WTC11 (cell line): Measurements from ENCODE around the gene ANKRD13C. TPM values are rescaled to one million over a fixed set of nuclear protein-coding genes. Genes with fewer than 3 reads are reported as not detected.

Source experiments
- ATAC-seq: fragments of 200-7000 bp; cut with Tn5 transposase; 2 replicates; pipeline ENCODE4 v1.10.0; 2021; ENCODE audit warnings: mild to moderate bottlenecking, moderate library complexity
- CTCF ChIA-PET: fragments of 300-600 bp; sonication (Branson Sonifier 250); formaldehyde crosslinking; loops from one replicate; lab custom pipeline; 2021; ENCODE audit warnings: antibody characterized with exemption; lab: Charles Lee
- POLR2A ChIA-PET: fragments of 350-600 bp; sonication (Branson Sonifier 250); formaldehyde crosslinking; loops from one replicate; lab custom pipeline; 2021; ENCODE audit warnings: antibody characterized with exemption; lab: Charles Lee
- DNase-seq: peaks from one replicate; pipeline ENCODE4 v3.0.0; 2021; ENCODE audit warnings: low spot score
- H3K27ac Mint-ChIP-seq: 2 replicates; pipeline ENCODE4 v1.8.0; 2021; ENCODE audit warnings: mixed read lengths
- H3K27me3 Mint-ChIP-seq: 2 replicates; pipeline ENCODE4 v1.8.0; 2021; ENCODE audit warnings: low read depth, mild to moderate bottlenecking, moderate library complexity, mixed read lengths
- H3K36me3 Mint-ChIP-seq: 2 replicates; pipeline ENCODE4 v1.8.0; 2021; ENCODE audit warnings: mixed read lengths
- H3K4me1 Mint-ChIP-seq: 2 replicates; pipeline ENCODE4 v1.8.0; 2022; ENCODE audit warnings: mixed read lengths
- H3K4me3 Mint-ChIP-seq: 2 replicates; pipeline ENCODE4 v1.8.0; 2021; ENCODE audit warnings: mild to moderate bottlenecking, moderate library complexity, mixed read lengths
- H3K9me3 Mint-ChIP-seq: 2 replicates; pipeline ENCODE4 v1.8.0; 2021; ENCODE audit warnings: mixed read lengths
- ATF1 ChIP-seq: sonication (generic); formaldehyde crosslinking; IDR thresholded peaks from 2 replicates; pipeline ENCODE4 v1.8.1; 2023; ENCODE audit warnings: mild to moderate bottlenecking, moderate library complexity, missing genetic modification reagents
- ELF4 ChIP-seq: sonication (generic); formaldehyde crosslinking; IDR thresholded peaks from 2 replicates; pipeline ENCODE4 v1.8.1; 2022; ENCODE audit warnings: low read depth, mild to moderate bottlenecking, moderate library complexity, missing genetic modification reagents
- EMX1 ChIP-seq: fragments of 250-450 bp; sonication (Bioruptor Pico); IDR thresholded peaks from 2 replicates; pipeline ENCODE4 v1.8.0; 2021; ENCODE audit warnings: mild to moderate bottlenecking
- FOXP1 ChIP-seq: sonication (generic); formaldehyde crosslinking; IDR thresholded peaks from 2 replicates; pipeline ENCODE4 v1.8.0; 2022; ENCODE audit warnings: missing genetic modification reagents, mild to moderate bottlenecking, moderate library complexity, borderline replicate concordance
- GABPB1 ChIP-seq: sonication (generic); formaldehyde crosslinking; IDR thresholded peaks from 2 replicates; pipeline ENCODE4 v1.8.1; 2023; ENCODE audit warnings: mild to moderate bottlenecking, missing genetic modification reagents
- NFATC4 ChIP-seq: fragments of 250-450 bp; sonication (Bioruptor Pico); IDR thresholded peaks from 2 replicates; pipeline ENCODE4 v1.9.0; 2021; ENCODE audit warnings: mild to moderate bottlenecking
- NR1H2 ChIP-seq: sonication (generic); formaldehyde crosslinking; IDR thresholded peaks from 2 replicates; pipeline ENCODE4 v1.9.0; 2021; ENCODE audit warnings: mild to moderate bottlenecking, moderate library complexity, missing genetic modification reagents
- NR2C2 ChIP-seq: sonication (generic); formaldehyde crosslinking; IDR thresholded peaks from 2 replicates; pipeline ENCODE4 v1.8.0; 2022; ENCODE audit warnings: mild to moderate bottlenecking, missing genetic modification reagents
- PRRX2 ChIP-seq: fragments of 250-450 bp; sonication (Bioruptor Pico); IDR thresholded peaks from 2 replicates; pipeline ENCODE4 v1.8.0; 2021; ENCODE audit warnings: mild to moderate bottlenecking
- RORB ChIP-seq: fragments of 250-450 bp; sonication (Bioruptor Pico); IDR thresholded peaks from 2 replicates; pipeline ENCODE4 v1.9.0; 2021; ENCODE audit warnings: mild to moderate bottlenecking
- TEAD1 ChIP-seq: sonication (generic); formaldehyde crosslinking; IDR thresholded peaks from 2 replicates; pipeline ENCODE4 v1.8.0; 2022; ENCODE audit warnings: mild to moderate bottlenecking, missing genetic modification reagents
- ZNF138 ChIP-seq: sonication (generic); formaldehyde crosslinking; conservative IDR thresholded peaks from 2 replicates; pipeline ENCODE4 v1.8.1; 2022; ENCODE audit warnings: mild to moderate bottlenecking, moderate library complexity, missing genetic modification reagents
- ZNF263 ChIP-seq: sonication (generic); formaldehyde crosslinking; IDR thresholded peaks from 2 replicates; pipeline ENCODE4 v1.8.1; 2022; ENCODE audit warnings: low read depth, mild to moderate bottlenecking, moderate library complexity, missing genetic modification reagents
- ZNF317 ChIP-seq: sonication (generic); formaldehyde crosslinking; IDR thresholded peaks from 2 replicates; pipeline ENCODE4 v1.8.1; 2023; ENCODE audit warnings: low read depth, mild to moderate bottlenecking, moderate library complexity, missing genetic modification reagents, borderline replicate concordance
- ZNF416 ChIP-seq: fragments of 250-450 bp; sonication (Bioruptor Pico); IDR thresholded peaks from 2 replicates; pipeline ENCODE4 v1.9.0; 2021; ENCODE audit warnings: mild to moderate bottlenecking, inconsistent platforms
- total RNA-seq: library from RNA; stranded (reverse); gene quantifications from 3 replicates; pipeline ENCODE4 v1.2.3, GENCODE V29; 2021
- TF ChIP-seq, protein P1 (sequence below): fragments of 250-450 bp; sonication (Bioruptor Pico); IDR thresholded peaks from 2 replicates; pipeline ENCODE4 v1.9.0; 2021; ENCODE audit warnings: mild to moderate bottlenecking
- TF ChIP-seq, protein P2 (sequence below): sonication (generic); formaldehyde crosslinking; IDR thresholded peaks from 2 replicates; pipeline ENCODE4 v1.8.0; 2023; ENCODE audit warnings: missing genetic modification reagents
- TF ChIP-seq, protein P3 (sequence below): sonication (generic); formaldehyde crosslinking; IDR thresholded peaks from 2 replicates; pipeline ENCODE4 v1.8.0; 2022; ENCODE audit warnings: mild to moderate bottlenecking, missing genetic modification reagents
- TF ChIP-seq, protein P4 (sequence below): sonication (generic); formaldehyde crosslinking; IDR thresholded peaks from 2 replicates; pipeline ENCODE4 v1.8.0; 2022; ENCODE audit warnings: missing genetic modification reagents
- TF ChIP-seq, protein P5 (sequence below): sonication (generic); formaldehyde crosslinking; IDR thresholded peaks from 2 replicates; pipeline ENCODE4 v1.8.1; 2023; ENCODE audit warnings: mild to moderate bottlenecking, missing genetic modification reagents
- TF ChIP-seq, protein P6 (sequence below): sonication (generic); formaldehyde crosslinking; IDR thresholded peaks from 2 replicates; pipeline ENCODE4 v1.8.0; 2022; ENCODE audit warnings: mild to moderate bottlenecking, missing genetic modification reagents
- TF ChIP-seq, protein P7 (sequence below): sonication (generic); formaldehyde crosslinking; IDR thresholded peaks from 2 replicates; pipeline ENCODE4 v1.8.1; 2023; ENCODE audit warnings: mild to moderate bottlenecking, missing genetic modification reagents
- TF ChIP-seq, protein P8 (sequence below): fragments of 200-600 bp; IDR thresholded peaks from 2 replicates; pipeline ENCODE4 v1.8.0; 2022; ENCODE audit warnings: antibody characterized with exemption

ANKRD13C gene
- total RNA-seq, 1 experiment from 2014 or later = 22.5 TPM

DNA sequence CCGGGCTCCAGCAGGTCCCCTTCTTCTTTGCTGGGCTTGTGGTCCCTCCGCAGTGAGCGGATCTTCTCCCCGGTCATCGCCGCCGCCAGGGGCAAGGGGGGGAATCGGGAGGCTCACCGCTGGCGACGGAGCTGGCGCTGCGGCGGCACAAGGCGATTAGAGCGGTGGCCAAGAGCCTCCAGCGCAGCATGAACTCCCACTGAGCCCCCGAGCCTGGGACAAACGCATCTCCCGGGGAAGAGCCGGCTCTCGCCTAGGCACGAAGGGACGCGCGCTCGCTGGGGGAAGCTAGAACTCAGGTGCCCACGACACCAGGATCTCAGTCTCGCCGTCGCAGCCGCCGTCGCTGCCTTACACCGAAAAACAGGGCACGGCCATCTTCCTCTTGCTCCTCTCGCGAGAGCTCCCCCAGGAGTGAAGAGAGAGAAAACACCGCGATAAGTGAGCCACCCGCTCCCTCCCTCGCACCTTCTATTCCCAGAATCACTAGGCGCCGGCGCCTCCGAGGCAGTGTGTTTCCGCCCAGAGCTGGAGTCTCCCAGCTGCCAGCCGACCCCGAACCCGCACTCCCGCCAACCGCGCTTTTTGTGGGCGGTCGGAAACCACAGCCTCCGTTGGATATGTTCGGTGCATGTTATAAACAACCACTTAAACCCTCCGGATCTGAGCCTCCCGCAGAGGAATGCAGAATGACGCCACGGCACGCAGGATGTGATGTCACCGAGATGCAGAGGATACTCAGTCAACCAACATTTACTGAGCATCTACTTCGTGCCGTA, at the start of gene ANKRD13C (continued):
- TF ChIP-seq, protein P1, sequence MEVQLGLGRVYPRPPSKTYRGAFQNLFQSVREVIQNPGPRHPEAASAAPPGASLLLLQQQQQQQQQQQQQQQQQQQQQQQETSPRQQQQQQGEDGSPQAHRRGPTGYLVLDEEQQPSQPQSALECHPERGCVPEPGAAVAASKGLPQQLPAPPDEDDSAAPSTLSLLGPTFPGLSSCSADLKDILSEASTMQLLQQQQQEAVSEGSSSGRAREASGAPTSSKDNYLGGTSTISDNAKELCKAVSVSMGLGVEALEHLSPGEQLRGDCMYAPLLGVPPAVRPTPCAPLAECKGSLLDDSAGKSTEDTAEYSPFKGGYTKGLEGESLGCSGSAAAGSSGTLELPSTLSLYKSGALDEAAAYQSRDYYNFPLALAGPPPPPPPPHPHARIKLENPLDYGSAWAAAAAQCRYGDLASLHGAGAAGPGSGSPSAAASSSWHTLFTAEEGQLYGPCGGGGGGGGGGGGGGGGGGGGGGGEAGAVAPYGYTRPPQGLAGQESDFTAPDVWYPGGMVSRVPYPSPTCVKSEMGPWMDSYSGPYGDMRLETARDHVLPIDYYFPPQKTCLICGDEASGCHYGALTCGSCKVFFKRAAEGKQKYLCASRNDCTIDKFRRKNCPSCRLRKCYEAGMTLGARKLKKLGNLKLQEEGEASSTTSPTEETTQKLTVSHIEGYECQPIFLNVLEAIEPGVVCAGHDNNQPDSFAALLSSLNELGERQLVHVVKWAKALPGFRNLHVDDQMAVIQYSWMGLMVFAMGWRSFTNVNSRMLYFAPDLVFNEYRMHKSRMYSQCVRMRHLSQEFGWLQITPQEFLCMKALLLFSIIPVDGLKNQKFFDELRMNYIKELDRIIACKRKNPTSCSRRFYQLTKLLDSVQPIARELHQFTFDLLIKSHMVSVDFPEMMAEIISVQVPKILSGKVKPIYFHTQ = no peak
- TF ChIP-seq, protein P2, sequence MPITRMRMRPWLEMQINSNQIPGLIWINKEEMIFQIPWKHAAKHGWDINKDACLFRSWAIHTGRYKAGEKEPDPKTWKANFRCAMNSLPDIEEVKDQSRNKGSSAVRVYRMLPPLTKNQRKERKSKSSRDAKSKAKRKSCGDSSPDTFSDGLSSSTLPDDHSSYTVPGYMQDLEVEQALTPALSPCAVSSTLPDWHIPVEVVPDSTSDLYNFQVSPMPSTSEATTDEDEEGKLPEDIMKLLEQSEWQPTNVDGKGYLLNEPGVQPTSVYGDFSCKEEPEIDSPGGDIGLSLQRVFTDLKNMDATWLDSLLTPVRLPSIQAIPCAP (CRISPR knock-in tag) = no peak
- TF ChIP-seq NR1H2 (CRISPR knock-in tag) (no peak), TEAD1 (peak; percentile 73; the same call in 1 of the 2 replicates), FOXP1 (CRISPR knock-in tag) (peak; percentile 72; the same call in 1 of the 2 replicates), ZNF416 (CRISPR knock-in tag) (0 out of 2 replicates have a peak, but pooled peaks have one; percentile 22), ZNF138 (no peak), NFATC4 (CRISPR knock-in tag) (no peak), NR2C2 (CRISPR knock-in tag) (no peak), GABPB1 (peak; percentile 63), ATF1 (CRISPR knock-in tag) (no peak), PRRX2 (CRISPR knock-in tag) (no peak), ELF4 (CRISPR knock-in tag) (no peak)
- TF ChIP-seq, protein P3, sequence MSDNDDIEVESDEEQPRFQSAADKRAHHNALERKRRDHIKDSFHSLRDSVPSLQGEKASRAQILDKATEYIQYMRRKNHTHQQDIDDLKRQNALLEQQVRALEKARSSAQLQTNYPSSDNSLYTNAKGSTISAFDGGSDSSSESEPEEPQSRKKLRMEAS (CRISPR knock-in tag) = peak; percentile 75; the same call in 1 of the 2 replicates
- TF ChIP-seq, protein P4, sequence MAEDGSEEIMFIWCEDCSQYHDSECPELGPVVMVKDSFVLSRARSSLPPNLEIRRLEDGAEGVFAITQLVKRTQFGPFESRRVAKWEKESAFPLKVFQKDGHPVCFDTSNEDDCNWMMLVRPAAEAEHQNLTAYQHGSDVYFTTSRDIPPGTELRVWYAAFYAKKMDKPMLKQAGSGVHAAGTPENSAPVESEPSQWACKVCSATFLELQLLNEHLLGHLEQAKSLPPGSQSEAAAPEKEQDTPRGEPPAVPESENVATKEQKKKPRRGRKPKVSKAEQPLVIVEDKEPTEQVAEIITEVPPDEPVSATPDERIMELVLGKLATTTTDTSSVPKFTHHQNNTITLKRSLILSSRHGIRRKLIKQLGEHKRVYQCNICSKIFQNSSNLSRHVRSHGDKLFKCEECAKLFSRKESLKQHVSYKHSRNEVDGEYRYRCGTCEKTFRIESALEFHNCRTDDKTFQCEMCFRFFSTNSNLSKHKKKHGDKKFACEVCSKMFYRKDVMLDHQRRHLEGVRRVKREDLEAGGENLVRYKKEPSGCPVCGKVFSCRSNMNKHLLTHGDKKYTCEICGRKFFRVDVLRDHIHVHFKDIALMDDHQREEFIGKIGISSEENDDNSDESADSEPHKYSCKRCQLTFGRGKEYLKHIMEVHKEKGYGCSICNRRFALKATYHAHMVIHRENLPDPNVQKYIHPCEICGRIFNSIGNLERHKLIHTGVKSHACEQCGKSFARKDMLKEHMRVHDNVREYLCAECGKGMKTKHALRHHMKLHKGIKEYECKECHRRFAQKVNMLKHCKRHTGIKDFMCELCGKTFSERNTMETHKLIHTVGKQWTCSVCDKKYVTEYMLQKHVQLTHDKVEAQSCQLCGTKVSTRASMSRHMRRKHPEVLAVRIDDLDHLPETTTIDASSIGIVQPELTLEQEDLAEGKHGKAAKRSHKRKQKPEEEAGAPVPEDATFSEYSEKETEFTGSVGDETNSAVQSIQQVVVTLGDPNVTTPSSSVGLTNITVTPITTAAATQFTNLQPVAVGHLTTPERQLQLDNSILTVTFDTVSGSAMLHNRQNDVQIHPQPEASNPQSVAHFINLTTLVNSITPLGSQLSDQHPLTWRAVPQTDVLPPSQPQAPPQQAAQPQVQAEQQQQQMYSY (CRISPR knock-in tag) = no peak
- TF ChIP-seq, protein P5, sequence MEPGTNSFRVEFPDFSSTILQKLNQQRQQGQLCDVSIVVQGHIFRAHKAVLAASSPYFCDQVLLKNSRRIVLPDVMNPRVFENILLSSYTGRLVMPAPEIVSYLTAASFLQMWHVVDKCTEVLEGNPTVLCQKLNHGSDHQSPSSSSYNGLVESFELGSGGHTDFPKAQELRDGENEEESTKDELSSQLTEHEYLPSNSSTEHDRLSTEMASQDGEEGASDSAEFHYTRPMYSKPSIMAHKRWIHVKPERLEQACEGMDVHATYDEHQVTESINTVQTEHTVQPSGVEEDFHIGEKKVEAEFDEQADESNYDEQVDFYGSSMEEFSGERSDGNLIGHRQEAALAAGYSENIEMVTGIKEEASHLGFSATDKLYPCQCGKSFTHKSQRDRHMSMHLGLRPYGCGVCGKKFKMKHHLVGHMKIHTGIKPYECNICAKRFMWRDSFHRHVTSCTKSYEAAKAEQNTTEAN (CRISPR knock-in tag) = peak; percentile 64; the same call in 1 of the 2 replicates

DNA sequence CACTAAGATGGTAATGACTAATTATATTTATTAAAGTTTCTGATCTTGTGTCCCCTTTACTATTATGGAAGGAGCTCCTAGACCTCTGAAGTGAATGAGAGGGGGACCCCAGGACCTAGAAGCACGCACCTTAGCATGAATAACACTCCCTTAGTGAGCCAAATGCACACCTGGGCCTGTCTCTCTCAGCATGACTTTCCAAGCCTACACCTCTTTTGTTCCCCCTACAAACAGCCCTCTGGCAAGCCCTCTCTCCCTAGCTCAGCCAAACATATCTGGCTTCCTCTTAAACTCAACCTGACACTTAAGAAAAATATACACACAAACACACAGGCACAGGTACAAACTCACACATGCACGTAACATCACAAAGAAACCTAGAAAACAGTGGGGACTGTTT, 49.2 kb upstream of the ANKRD13C start:
- DNase-seq = no peak
- POLR2A ChIA-PET = no interaction called here

More for the DNA sequence above, 49.2 kb upstream of the ANKRD13C start:
- Mint-ChIP-seq H3K27ac (peak overlapping the region; percentile 88), H3K4me1 (peaks cover 10% of the 10 kb centered on the region), H3K36me3 (no peaks in the 10 kb centered on the region)
- ATAC-seq = peak; percentile 71
- TF ChIP-seq EMX1 (CRISPR knock-in tag) (no peak), ZNF317 (CRISPR knock-in tag) (no peak), ZNF263 (CRISPR knock-in tag) (no peak), ZNF416 (CRISPR knock-in tag) (no peak), RORB (CRISPR knock-in tag) (no peak)
- TF ChIP-seq, protein P6, sequence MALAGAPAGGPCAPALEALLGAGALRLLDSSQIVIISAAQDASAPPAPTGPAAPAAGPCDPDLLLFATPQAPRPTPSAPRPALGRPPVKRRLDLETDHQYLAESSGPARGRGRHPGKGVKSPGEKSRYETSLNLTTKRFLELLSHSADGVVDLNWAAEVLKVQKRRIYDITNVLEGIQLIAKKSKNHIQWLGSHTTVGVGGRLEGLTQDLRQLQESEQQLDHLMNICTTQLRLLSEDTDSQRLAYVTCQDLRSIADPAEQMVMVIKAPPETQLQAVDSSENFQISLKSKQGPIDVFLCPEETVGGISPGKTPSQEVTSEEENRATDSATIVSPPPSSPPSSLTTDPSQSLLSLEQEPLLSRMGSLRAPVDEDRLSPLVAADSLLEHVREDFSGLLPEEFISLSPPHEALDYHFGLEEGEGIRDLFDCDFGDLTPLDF (CRISPR knock-in tag) = no peak
- TF ChIP-seq, protein P7, sequence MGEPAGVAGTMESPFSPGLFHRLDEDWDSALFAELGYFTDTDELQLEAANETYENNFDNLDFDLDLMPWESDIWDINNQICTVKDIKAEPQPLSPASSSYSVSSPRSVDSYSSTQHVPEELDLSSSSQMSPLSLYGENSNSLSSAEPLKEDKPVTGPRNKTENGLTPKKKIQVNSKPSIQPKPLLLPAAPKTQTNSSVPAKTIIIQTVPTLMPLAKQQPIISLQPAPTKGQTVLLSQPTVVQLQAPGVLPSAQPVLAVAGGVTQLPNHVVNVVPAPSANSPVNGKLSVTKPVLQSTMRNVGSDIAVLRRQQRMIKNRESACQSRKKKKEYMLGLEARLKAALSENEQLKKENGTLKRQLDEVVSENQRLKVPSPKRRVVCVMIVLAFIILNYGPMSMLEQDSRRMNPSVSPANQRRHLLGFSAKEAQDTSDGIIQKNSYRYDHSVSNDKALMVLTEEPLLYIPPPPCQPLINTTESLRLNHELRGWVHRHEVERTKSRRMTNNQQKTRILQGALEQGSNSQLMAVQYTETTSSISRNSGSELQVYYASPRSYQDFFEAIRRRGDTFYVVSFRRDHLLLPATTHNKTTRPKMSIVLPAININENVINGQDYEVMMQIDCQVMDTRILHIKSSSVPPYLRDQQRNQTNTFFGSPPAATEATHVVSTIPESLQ (CRISPR knock-in tag) = no peak
- TF ChIP-seq, protein P8, sequence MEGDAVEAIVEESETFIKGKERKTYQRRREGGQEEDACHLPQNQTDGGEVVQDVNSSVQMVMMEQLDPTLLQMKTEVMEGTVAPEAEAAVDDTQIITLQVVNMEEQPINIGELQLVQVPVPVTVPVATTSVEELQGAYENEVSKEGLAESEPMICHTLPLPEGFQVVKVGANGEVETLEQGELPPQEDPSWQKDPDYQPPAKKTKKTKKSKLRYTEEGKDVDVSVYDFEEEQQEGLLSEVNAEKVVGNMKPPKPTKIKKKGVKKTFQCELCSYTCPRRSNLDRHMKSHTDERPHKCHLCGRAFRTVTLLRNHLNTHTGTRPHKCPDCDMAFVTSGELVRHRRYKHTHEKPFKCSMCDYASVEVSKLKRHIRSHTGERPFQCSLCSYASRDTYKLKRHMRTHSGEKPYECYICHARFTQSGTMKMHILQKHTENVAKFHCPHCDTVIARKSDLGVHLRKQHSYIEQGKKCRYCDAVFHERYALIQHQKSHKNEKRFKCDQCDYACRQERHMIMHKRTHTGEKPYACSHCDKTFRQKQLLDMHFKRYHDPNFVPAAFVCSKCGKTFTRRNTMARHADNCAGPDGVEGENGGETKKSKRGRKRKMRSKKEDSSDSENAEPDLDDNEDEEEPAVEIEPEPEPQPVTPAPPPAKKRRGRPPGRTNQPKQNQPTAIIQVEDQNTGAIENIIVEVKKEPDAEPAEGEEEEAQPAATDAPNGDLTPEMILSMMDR = no peak
- TF ChIP-seq, all 79 proteins: peak for 0
- Mint-ChIP-seq H3K4me3 (no peak overlapping the region), H3K9me3 (no peaks in the 10 kb centered on the region), H3K27me3 (no peaks in the 10 kb centered on the region)
- CTCF ChIA-PET = interaction anchor here (0.6 kb wide), 1 partner anchor 85 kb away, joined by 4 read pairs; no protein-coding TSS in a partner anchor
